Measurements from ENCODE around the gene MRPS18A.

GRCh38 chr6:43683708-43684455 is 3.7 kb downstream of the MRPS18A start:
- TF ChIP-seq CTCF (IDR thresholded peaks at IDR 0.05) (no peak), EZH2 (IDR thresholded peaks at IDR 0.05; ENCODE audit: borderline replicate concordance, insufficient read depth, low read depth, low read length, poor library complexity, severe bottlenecking) (no peak)

Measured in B cell (primary cell).